ENCODE data around the gene LTBP1. TPM values are rescaled to one million over a fixed set of nuclear protein-coding genes. Genes with fewer than 3 reads are reported as not detected.
"Not testable (repeated sequence)": the region's sequence is repeated elsewhere in the genome, so short reads cannot be mapped to it uniquely, and the experiment has no call there.

LTBP1 gene
- total RNA-seq, 2 experiments from 2014 or later, result 0.03 to 0.24 TPM

- H3K27me3 Mint-ChIP-seq (ENCODE audit: low read depth); H3K36me3 Mint-ChIP-seq (ENCODE audit: low read depth); H3K9me3 Mint-ChIP-seq (ENCODE audit: insufficient read depth); DNase-seq; CTCF ChIA-PET; POLR2A ChIA-PET; ATAC-seq; H3K27ac Mint-ChIP-seq; H3K4me3 Mint-ChIP-seq; H3K4me1 Mint-ChIP-seq (ENCODE audit: low read depth): not testable (repeated sequence)
Measured at GRCh38 chr2:32919901-32920300, 26.9 kb upstream of the LTBP1 start.

- ATAC-seq; H3K4me1 Mint-ChIP-seq (ENCODE audit: low read depth); H3K36me3 Mint-ChIP-seq (ENCODE audit: low read depth); CTCF ChIA-PET; H3K4me3 Mint-ChIP-seq; POLR2A ChIA-PET; H3K9me3 Mint-ChIP-seq (ENCODE audit: insufficient read depth); H3K27me3 Mint-ChIP-seq (ENCODE audit: low read depth); DNase-seq; H3K27ac Mint-ChIP-seq: not testable (repeated sequence)
Measured at GRCh38 chr2:32921486-32921885, 25.3 kb upstream of the LTBP1 start.

- no peaks in the 10 kb centered on the region for H3K36me3 Mint-ChIP-seq (ENCODE audit: low read depth)
- no peak overlapping the region for H3K4me3 Mint-ChIP-seq
- POLR2A ChIA-PET, result no interaction called here
- H3K27ac Mint-ChIP-seq, result no peak overlapping the region
- peaks cover 9% of the 10 kb centered on the region for H3K27me3 Mint-ChIP-seq (ENCODE audit: low read depth)
- DNase-seq, result no peak
- no peaks in the 10 kb centered on the region for H3K4me1 Mint-ChIP-seq (ENCODE audit: low read depth)
- no peak for ATAC-seq
- no peaks in the 10 kb centered on the region for H3K9me3 Mint-ChIP-seq (ENCODE audit: insufficient read depth)
- CTCF ChIA-PET, result no interaction called here
Measured at GRCh38 chr2:32922501-32922900, 24.3 kb upstream of the LTBP1 start.

GRCh38 chr2:32923109-32923508 is 23.6 kb upstream of the LTBP1 start:
- ChIA-PET POLR2A (no interaction called here), CTCF (no interaction called here)
- no peak overlapping the region for H3K4me3 Mint-ChIP-seq
- ATAC-seq, result no peak
- H3K4me1 Mint-ChIP-seq (ENCODE audit: low read depth), result no peaks in the 10 kb centered on the region
- no peak for DNase-seq
- no peak overlapping the region for H3K27ac Mint-ChIP-seq
- H3K36me3 Mint-ChIP-seq (ENCODE audit: low read depth), result no peaks in the 10 kb centered on the region
- no peaks in the 10 kb centered on the region for H3K9me3 Mint-ChIP-seq (ENCODE audit: insufficient read depth)
- peaks cover 13% of the 10 kb centered on the region for H3K27me3 Mint-ChIP-seq (ENCODE audit: low read depth)

GRCh38 chr2:32925283-32925815 is 21.4 kb upstream of the LTBP1 start:
- ATAC-seq, result no peak
- ChIA-PET POLR2A (no interaction called here), CTCF (interaction anchor here (0.6 kb wide), 1 partner anchor 107 kb away, joined by 3 read pairs; no protein-coding TSS in a partner anchor)
- H3K4me1 Mint-ChIP-seq (ENCODE audit: low read depth), result peaks cover 3% of the 10 kb centered on the region
- no peak overlapping the region for H3K27ac Mint-ChIP-seq
- no peak for DNase-seq
- H3K36me3 Mint-ChIP-seq (ENCODE audit: low read depth), result no peaks in the 10 kb centered on the region
- peaks cover 16% of the 10 kb centered on the region for H3K27me3 Mint-ChIP-seq (ENCODE audit: low read depth)
- no peak overlapping the region for H3K4me3 Mint-ChIP-seq
- no peaks in the 10 kb centered on the region for H3K9me3 Mint-ChIP-seq (ENCODE audit: insufficient read depth)

GRCh38 chr2:32925976-32926707 is 20.6 kb upstream of the LTBP1 start:
- ChIA-PET POLR2A (no interaction called here), CTCF (no interaction called here)
- H3K27ac Mint-ChIP-seq, result no peak overlapping the region
- no peak for DNase-seq
- H3K4me3 Mint-ChIP-seq, result no peak overlapping the region
- no peaks in the 10 kb centered on the region for H3K36me3 Mint-ChIP-seq (ENCODE audit: low read depth)
- H3K27me3 Mint-ChIP-seq (ENCODE audit: low read depth), result peaks cover 16% of the 10 kb centered on the region
- peaks cover 3% of the 10 kb centered on the region for H3K4me1 Mint-ChIP-seq (ENCODE audit: low read depth)
- no peaks in the 10 kb centered on the region for H3K9me3 Mint-ChIP-seq (ENCODE audit: insufficient read depth)
- ATAC-seq, result no peak

GRCh38 chr2:32926708-32927084 is 20.1 kb upstream of the LTBP1 start:
- POLR2A ChIA-PET, result no interaction called here
- Mint-ChIP-seq H3K4me1 (ENCODE audit: low read depth) (peaks cover 3% of the 10 kb centered on the region), H3K27ac (no peak overlapping the region)

GRCh38 chr2:32930436-32930835 is 16.3 kb upstream of the LTBP1 start:
- ChIA-PET POLR2A (no interaction called here), CTCF (no interaction called here)
- H3K27me3 Mint-ChIP-seq (ENCODE audit: low read depth), result peaks cover 12% of the 10 kb centered on the region
- no peak for DNase-seq
- peaks cover 3% of the 10 kb centered on the region for H3K4me1 Mint-ChIP-seq (ENCODE audit: low read depth)
- no peak overlapping the region for H3K4me3 Mint-ChIP-seq
- no peaks in the 10 kb centered on the region for H3K36me3 Mint-ChIP-seq (ENCODE audit: low read depth)
- ATAC-seq, result no peak
- no peaks in the 10 kb centered on the region for H3K9me3 Mint-ChIP-seq (ENCODE audit: insufficient read depth)
- H3K27ac Mint-ChIP-seq, result no peak overlapping the region

More at GRCh38 chr2:32926708-32927084, 20.1 kb upstream of the LTBP1 start:
- Mint-ChIP-seq H3K36me3 (ENCODE audit: low read depth) (no peaks in the 10 kb centered on the region), H3K4me3 (no peak overlapping the region), H3K27me3 (ENCODE audit: low read depth) (peaks cover 16% of the 10 kb centered on the region), H3K9me3 (ENCODE audit: insufficient read depth) (no peaks in the 10 kb centered on the region)
- DNase-seq, result no peak
- CTCF ChIA-PET, result no interaction called here
- ATAC-seq, result no peak

- Mint-ChIP-seq H3K27me3 (ENCODE audit: low read depth) (peaks cover 15% of the 10 kb centered on the region), H3K4me3 (no peak overlapping the region), H3K36me3 (ENCODE audit: low read depth) (no peaks in the 10 kb centered on the region), H3K27ac (no peak overlapping the region), H3K9me3 (ENCODE audit: insufficient read depth) (no peaks in the 10 kb centered on the region), H3K4me1 (ENCODE audit: low read depth) (peaks cover 3% of the 10 kb centered on the region)
- ATAC-seq (no peak), DNase-seq (no peak)
- ChIA-PET CTCF (no interaction called here), POLR2A (no interaction called here)
Measured at GRCh38 chr2:32931519-32931918, 15.2 kb upstream of the LTBP1 start.

- no peaks in the 10 kb centered on the region for H3K9me3 Mint-ChIP-seq (ENCODE audit: insufficient read depth)
- H3K4me3 Mint-ChIP-seq, result no peak overlapping the region
- no peak for ATAC-seq
- no peak for DNase-seq
- H3K4me1 Mint-ChIP-seq (ENCODE audit: low read depth), result peaks cover 3% of the 10 kb centered on the region
- H3K27ac Mint-ChIP-seq, result no peak overlapping the region
- H3K27me3 Mint-ChIP-seq (ENCODE audit: low read depth), result peaks cover 14% of the 10 kb centered on the region
- ChIA-PET POLR2A (no interaction called here), CTCF (no interaction called here)
- H3K36me3 Mint-ChIP-seq (ENCODE audit: low read depth), result no peaks in the 10 kb centered on the region
Measured at GRCh38 chr2:32931945-32932709, 14.6 kb upstream of the LTBP1 start.

- Mint-ChIP-seq H3K36me3 (ENCODE audit: low read depth) (no peaks in the 10 kb centered on the region), H3K27ac (no peak overlapping the region), H3K9me3 (ENCODE audit: insufficient read depth) (no peaks in the 10 kb centered on the region), H3K27me3 (ENCODE audit: low read depth) (peaks cover 6% of the 10 kb centered on the region), H3K4me3 (no peak overlapping the region), H3K4me1 (ENCODE audit: low read depth) (peaks cover 3% of the 10 kb centered on the region)
- POLR2A ChIA-PET, result no interaction called here
- ATAC-seq, result no peak
- CTCF ChIA-PET, result no interaction called here
- DNase-seq, result no peak
Measured at GRCh38 chr2:32932825-32933755, 13.7 kb upstream of the LTBP1 start.

GRCh38 chr2:32933756-32934095 is 13.0 kb upstream of the LTBP1 start:
- H3K9me3 Mint-ChIP-seq (ENCODE audit: insufficient read depth), result no peaks in the 10 kb centered on the region
- H3K36me3 Mint-ChIP-seq (ENCODE audit: low read depth), result no peaks in the 10 kb centered on the region
- H3K27me3 Mint-ChIP-seq (ENCODE audit: low read depth), result peaks cover 5% of the 10 kb centered on the region
- ChIA-PET CTCF (interaction anchor here (0.8 kb wide), 1 partner anchor 11 kb away, joined by 3 read pairs; no protein-coding TSS in a partner anchor), POLR2A (no interaction called here)
- H3K4me1 Mint-ChIP-seq (ENCODE audit: low read depth), result peaks cover 3% of the 10 kb centered on the region
- no peak overlapping the region for H3K4me3 Mint-ChIP-seq
- no peak overlapping the region for H3K27ac Mint-ChIP-seq
- no peak for ATAC-seq
- no peak for DNase-seq

Measured in activated CD8-positive, alpha-beta T cell treated with anti-CD3 and anti-CD28 coated beads, Interleukin-2, amount 10 ng/mL, durations not matched to agents 7 days and 5 days (primary cell).